Endothelial cell of hepatic sinusoid (primary cell): ENCODE results near the gene PRSS27.
"Not testable (repeated sequence)": the region's sequence is repeated elsewhere in the genome, so short reads cannot be mapped to it uniquely, and the experiment has no call there.

Experiments
- in situ Hi-C: cut with HindIII; loops from 2 replicates; pipeline ENCODE4 v1.10.0; 2017; ENCODE audit warnings: low sequenced_read_pairs

PRSS27 gene

DNA sequence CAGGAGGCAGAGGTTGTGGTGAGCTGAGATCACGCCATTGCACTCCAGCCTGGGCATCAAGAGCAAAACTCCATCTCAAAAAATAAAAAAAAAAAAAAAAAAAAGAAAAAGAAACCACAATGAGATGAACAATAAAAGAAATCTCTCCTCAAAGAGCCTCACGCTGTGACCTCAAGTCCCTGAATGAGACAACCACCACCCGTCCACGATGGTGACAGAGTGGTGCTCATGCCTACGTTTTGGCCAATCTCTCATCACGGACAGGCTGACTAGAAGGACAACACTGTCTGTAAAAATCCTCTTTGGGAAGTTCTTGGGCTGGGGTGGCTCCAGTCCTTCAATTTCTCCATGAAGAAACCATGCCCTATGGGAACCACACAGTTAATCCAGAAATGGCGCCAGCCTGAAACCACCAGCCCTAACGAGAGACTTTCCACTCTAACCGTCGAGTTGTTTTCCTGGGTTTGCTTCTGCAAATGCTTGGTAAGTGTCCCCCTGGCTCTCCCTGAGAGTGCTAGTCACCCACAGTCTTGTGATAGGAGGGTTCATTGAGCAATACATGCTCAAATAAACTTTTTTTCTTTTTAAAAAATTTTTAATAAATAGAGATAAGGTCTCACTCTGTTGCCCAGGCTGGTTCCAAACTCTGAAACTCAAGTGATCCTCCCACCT, 15.0 kb upstream of the PRSS27 start:
- in situ Hi-C loops, result no loop called here

DNA sequence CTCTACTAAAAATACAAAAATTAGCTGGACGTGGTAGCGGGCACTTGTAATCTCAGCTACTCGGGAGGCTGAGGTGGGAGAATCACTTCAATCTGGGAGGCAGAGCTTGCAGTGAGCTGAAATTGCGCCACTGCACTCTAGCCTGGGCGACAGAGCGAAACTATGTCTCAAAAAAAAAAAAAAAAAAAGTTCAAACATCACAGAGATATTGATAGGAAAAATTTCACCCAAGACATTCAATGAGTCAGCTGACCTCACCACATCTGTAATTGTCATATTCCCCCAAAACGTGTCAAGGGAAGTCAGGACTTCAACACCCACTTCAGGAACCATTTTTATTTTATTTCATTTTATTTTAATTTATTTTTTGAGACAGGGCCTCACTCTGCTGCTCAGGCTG, 8.0 kb upstream of the PRSS27 start:
- in situ Hi-C loops, result no loop called here

DNA sequence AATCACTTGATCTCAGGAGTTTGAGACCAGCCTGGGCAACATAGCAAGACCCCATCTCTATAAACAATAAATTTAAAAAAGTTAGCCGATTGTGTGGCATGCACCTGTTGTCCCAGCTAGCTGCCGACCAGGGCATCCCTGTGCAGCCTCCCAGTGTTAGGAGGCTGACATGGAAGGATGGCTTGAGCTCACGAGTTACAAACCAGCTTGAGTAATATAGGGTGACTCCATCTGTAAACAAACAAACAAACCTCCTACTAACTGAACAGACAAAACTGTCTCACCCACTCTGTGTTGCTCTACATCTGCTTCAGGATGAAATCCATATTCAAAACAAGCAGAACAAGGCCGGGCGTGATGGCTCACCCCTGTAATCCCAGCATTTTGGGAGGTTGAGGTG, 6.9 kb upstream of the PRSS27 start:
- in situ Hi-C loops, result no loop called here

DNA sequence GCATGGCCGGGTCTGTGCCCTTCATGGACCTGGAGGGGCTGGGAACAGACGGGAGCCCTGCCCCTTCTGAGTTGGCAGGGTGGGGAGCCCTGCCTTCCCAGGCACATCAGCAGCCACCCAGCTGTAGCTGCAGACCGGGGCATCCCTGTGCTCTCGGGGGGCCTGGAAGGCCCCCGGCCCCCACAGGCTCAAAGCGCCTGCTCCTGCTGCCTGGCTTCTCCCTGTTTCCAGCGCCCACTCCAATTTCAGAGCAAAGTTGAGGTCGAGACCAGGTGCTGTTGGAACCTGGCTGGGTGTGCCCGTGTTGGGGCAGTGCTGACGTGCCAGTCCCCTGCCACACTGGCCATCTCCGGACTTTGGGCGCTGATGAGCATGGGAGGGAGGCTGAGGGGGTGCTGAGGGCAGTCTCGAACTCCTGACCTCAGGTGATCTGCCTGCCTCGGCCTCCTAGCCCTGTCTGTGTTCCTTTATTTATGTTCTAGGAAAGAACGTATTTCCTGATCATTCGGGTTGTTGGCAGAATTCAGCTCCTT, 4.9 kb upstream of the PRSS27 start:
- in situ Hi-C loops, result no loop called here

DNA sequence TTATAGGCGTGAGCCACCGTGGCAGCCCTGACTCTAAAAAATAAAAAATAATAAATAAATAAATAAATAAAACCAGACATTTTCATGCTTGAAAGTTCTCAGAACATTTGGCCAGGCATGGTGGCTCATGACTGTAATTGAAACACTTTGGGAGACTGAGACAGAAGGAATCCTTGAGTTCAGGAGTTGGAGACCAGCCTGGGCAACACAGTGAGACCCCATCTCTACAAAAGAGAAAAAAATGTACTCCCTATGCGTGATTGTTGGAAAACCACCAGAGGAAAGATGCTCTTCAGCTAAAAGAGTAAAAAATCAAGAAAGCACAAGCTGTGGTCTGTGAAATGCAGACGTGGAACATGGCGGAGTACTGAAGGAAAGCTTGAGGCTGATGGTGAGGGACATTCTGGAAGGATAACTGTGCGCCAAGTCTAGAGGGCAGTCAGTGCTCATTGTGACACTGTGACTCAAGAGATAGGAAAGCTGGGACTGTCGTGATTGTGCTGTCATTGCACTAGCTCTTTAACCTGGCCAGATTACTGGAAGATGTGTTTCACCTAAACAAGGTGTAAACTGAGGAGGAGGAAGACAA, 4.2 kb upstream of the PRSS27 start:
- in situ Hi-C loops, result no loop called here

DNA sequence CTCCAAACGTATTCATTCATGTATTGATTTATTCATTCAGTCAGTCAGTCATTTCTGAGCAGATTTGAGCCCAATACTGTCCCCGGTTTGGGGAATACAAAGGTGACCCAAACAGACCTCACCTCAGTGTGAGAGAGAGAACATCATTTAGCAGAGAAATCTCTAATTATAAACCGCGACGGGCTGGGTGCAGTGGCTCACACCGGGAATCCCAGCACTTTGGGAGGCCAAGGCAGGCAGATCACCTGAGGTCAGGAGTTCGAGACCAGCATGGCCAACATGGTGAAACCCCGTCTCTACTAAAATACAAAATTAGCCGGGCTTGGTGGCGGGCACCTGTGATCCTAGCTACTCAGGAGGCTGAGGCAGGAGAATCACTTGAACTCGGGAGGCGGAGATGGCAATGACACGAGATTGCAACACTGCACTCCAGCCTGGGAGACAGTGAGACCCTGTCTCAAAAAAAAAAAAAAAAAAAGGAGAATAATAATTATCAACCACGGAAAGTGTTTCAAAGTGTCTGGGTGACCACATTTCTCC, 1.7 kb upstream of the PRSS27 start:
- in situ Hi-C loops, result not testable (repeated sequence)

DNA sequence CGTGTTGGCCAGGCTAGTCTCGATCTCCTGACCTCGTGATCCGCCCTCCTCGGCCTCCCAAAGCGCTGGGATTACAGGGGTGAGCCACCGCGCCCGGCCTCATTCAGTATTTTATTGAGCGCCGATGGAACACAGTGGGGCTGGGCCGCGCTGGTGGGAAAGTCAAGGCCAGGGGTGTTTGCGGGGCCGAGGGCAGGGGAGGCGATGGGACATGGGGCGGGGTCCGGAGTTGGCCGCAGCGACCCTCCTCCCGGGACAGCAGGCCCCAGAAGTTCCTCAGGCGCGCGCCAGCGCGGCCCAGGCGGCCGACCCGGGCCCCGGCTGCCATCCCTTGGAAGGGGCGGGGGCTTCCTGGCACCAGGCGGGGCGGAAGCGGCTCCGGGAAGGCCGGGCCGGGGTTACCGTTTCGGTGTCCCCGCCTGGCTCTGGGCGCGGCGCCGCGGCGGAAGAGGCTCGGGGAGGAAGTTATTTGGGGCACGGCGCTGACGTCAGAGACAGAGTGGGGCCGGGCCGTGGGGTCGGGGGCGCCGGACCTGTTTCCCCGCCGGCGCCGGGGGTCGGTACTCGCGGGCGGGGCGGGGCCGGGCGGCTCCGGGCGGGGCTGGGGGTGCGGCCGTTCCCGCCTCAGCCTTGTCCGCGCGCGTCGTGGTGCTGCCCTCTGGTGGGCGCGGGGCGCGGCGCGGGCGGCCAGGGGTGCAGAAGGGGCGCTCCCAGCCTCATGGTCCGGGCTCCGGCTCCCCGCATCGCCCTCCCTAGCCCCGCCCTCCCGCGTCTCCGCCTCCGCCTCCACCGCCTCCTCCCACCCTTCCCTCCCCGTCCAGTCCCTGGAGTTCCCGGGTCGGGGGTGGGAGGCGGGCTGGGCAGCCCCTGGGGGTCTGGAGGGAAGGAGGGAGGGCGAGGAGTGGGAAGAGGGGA, 952 bp upstream of the PRSS27 start:
- in situ Hi-C loops, result no loop called here

DNA sequence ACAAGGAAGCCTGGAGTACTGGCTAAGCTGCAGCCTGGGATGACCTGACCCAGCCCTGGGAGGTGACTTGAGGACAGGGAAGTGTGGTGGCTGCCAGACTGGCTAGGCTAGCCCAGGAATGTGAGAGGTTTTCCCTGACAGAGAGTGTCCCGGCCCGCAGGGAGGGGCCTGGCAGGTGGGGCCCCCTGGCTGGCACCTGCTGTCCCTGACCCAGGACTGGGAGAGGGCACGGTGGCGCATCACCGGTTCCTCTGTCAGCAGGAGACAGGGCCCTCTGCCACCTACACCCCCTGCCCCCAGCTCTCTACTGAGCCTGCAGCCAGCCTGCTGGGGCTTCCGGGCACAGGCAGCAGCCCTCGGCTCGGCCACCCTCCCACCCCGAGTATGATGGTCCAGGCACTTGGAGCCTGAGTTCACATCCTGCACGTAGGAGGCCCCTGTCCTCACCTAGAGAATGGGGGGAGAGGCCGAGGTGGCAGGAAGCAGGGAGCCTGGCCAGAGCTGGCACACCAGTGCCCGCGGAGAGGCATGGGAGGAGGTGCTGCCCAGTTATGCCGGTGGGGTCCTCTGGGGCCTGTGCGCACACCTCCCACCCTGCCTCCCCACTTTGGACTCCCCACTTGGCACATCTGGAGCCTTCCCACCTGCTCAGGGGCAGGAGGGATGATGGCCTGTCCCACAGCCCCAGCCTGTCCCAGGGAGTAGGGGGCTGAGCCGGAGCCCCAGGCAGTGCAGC, 528 bp downstream of the PRSS27 start:
- in situ Hi-C loops, result no loop called here

DNA sequence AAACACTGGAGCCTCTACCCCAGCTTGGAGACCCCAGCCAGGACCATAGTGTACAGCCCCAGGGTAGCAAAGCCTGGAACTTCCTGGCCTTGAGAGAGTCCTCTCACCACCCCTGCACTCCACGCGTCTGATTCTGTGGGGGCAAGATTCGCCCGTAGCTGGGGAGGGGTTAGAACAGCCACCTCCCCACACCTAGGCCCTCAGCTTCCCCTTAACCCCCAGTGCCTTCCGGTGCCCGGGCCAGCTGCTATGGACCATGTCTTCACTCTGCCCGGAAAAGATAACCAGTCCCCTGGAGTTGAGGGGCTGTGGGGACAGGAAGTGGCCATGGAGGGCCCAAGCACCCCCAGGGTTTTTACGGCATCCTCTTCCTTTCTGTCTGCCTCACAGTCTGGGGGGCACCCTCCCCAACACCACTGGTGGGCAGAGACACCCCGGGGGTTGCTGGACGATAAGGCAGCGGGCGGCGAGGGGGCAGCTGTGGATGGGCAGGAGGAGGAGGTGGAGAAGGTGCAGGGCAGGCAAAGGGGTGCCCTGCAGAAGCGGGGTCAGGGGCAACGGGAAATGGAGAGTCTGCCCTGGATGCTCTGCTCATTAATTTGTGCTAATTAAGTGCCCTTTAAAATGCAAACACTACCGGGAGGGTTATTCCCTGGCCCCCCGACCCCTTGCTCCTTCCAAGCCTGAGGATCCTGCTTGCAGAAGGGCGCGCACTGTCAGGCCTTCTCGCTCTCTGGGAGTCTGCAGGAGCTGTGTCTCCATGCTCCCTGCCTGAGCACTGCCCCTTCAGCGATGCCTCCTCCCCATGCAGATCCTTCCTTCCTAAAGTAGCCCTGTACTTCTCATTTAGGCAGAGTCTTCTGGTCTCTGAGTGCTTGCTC, 2.4 kb downstream of the PRSS27 start:
- in situ Hi-C loops, result no loop called here

DNA sequence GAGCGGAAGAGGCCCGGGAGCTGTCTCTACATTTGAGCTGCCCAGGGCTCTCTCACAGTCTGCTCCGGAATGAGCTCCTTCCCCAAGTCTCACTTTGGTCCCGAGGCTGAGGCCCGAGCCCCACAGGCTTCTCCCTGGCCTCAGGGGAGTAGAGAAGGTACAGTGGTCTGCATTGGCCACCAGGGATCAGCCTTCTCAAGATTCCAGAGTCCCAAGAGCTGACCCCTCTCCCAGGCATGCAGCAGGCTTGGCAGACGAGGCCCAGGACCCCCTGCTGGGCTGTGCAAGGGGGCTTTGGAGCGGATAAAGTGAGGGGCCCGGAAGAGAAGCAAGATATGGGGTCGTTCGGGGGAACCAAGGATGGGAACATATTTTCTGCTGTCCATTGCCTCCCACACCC, 3.1 kb downstream of the PRSS27 start:
- in situ Hi-C loops, result no loop called here

DNA sequence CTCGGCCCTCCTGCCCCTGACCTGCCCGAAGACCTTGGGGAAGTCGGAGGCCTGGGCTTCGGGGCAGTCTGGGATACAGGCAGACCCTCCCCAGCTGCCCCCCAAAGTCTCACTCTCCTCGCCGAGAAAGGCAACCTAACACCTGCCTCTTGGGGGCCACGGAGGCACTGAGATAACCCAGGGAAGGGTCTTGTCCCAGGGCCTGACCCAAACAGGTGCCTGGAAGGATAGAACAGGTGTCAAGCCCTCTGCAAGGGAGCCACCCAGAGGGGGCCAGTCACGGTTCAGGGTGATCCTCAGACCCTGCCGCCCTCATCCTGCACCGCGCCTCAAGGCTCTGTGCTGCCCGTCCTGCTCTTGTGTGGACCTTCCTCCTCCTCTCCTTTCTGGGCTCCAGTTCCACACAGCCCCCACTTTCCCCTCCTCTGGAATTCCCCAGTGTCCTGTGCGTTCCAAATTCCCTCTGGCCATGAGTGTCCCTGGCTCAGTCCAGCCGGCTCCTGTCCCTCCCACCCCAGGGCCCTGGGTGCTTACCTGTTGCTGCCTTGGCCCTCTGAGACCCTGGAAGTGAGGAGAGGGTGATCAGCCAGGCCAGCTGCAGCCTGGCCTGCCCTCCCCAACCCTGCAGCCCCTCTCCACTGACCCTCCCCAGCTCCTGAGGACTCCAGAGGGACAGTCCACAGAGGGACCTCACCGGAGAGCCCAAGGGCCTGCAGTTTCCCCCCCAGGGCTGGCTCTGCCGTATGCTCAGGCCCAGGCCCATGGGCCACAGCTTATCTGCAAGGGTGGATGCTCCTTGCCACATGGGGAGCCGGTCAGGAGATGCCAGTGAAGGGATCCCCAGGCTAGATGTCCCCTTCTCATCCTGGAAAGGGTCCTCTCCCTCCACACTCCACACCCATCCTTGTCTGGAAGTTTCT, 3.8 kb downstream of the PRSS27 start:
- in situ Hi-C loops, result no loop called here

DNA sequence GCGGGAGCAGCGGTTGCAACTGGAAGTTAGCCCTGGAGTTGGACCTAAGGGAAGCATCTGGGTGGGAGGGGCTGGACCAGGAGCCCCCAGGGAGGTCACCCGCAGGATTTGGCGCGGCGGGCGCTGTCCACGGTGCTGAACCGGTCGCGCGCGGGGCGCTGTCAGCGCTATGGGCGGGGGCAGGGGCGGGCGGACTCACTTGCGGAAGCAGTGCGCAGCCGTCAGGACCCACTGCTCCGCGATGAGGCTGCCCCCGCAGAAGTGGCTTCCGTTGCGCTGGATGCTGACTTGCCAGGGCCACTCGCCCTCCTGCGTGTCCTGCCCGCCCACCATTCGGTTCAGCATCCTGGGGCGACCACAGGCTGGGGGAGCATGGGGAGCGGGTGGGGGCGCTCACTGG, 4.5 kb downstream of the PRSS27 start:
- in situ Hi-C loops, result no loop called here

DNA sequence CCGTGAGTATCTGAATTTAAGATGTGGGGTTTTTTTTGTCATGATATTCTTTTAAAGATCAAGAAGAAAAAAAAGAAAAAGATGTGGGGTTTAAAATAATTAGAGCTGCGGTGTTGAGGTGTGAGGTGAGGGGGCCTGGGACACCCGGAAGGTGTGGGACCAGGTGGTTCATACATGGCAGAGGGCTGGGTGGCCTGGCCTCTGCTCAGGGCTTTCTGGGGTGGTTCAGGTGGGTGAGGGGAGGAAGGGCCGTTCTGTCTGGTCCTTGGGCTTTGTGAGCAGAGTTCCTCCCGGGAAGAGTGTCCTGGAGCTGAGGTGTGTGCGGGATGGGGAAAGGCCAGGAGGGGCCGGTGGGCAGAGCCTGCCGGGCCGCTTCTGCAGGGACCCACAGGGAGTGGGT, 5.0 kb downstream of the PRSS27 start:
- in situ Hi-C loops, result no loop called here

DNA sequence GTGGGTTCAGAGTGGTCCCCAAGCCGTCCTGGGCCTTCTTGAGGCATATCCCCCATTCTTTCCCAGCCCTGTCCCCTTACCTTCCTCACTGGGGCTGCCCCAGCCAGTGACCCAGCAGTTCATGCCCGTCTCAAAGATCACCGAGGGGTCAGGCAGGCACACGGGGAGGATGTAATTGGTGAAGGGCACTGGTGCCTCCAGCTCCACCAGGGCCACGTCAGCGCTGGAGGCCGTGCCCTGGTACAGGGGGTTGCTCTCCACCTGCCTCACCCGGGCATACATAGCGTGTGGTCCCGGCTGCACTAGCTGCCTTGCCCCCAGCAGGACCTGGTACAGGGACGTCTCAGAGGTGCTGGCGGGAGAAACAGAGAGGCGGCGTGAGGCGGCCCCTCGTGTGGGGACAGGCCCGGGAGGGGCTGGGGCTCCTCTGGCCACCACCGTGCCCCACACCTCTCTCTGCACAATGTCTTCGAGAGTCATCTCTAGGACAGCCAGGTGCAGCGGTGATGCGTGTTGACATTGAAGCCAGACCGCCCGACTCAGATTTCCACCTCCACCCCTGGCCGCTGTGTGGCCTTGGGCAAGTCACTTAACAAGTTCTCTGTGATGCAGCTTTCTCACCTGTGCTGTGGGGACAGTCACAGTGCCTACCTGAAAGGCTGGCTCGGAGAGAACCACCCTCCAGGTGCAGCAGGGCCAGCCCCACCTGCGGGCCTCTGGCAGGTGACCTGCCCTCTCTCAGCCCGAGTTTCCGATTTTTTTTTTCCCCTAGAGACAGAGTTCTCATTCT, 5.8 kb downstream of the PRSS27 start:
- in situ Hi-C loops, result no loop called here

DNA sequence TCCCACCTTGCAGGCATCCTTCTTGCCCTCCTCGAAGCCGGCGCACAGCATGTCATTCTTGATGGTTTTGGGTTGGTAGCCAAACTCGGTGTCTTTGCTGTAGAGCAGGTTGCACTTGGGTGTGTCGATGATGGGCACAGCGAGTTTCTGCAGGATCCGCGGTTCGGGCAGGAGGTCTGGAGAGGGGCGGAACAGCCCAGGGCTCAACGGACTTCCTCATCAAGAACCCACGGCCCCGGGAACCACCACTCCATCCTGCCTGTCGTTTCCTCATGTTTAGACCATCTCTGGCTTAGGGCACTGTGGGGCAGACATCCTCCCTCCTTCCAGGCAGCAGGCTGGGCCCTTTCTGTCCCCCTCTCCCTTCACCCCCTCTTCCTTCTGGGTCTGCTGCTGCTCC, 6.5 kb downstream of the PRSS27 start:
- in situ Hi-C loops, result no loop called here

DNA sequence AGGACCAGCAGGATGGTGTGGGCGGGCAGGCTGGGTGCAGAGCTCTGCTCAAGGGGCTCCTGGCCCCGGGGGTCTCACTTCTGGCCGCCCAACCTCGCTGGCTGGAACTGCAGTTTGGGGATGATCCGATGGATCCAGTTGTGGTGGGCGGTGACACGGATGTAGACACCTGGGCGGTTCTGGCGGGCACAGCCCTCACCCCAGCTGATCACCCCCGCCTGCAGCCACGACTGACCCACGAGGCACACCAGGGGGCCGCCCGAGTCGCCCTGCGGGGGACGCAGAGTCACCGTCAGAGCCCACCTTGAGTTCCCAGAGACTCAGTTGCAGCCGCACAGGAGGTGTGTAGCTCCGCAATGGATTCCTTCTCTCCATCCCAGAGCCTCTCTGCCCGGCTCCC, 7.5 kb downstream of the PRSS27 start:
- in situ Hi-C loops, result no loop called here

DNA sequence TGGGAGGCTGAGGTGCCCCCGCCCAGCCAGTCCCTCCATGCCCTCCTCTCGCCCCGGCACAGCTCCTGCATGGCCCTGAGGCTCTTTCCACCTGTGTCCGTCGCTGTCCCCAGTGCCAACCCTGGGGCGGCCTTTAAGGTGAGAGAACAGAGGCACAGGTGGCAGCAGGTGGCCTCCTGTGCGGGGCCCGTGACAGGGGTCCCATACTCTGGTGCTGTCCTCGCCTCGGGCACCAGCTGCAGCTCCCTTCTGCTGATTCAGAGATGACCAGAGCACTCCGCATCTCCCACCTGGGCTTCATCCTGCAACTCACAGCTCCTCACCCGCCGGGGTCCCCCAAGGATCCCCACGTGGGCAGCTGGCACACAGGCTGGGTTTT, 8.0 kb downstream of the PRSS27 start:
- in situ Hi-C loops, result no loop called here
